Measurements from ENCODE around the gene POLK.
"Not testable (repeated sequence)": the region's sequence is repeated elsewhere in the genome, so short reads cannot be mapped to it uniquely, and the experiment has no call there.

Gene POLK

DNA sequence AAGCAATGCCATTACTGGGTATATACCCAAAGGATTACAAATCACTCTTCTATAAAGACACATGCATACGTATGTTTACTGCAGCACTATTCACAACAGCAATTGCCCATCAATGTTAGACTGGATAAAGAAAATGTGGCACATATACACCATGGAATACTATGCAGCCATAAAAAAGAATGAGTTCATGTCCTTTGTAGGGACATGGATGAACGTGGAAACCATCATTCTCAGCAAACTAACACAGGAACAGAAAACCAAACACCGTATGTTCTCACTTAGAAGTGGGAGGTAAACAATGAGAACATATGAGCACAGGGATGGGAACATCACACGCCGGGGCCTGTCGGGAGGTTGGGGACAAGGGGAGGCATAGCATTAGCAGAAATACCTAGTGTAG lies 21.8 kb upstream of the POLK start:
- POLR2A ChIA-PET; CTCF ChIA-PET; H3K4me1 ChIP-seq (ENCODE audit: control extremely low read depth in 1 of 4, control insufficient read depth in 4 of 4, insufficient read depth in 4 of 4, low read length in 3 of 4); DNase-seq; H3K4me3 ChIP-seq (ENCODE audit: control insufficient read depth in 1 of 7, extremely low read depth in 1 of 7, insufficient read depth in 4 of 7, low read depth in 2 of 7, low read length in 6 of 7); H3K27ac ChIP-seq (ENCODE audit: insufficient read depth in 1 of 2, low read depth in 1 of 2, low read length in 2 of 2, poor library complexity in 1 of 2, severe bottlenecking in 2 of 2); H3K27me3 ChIP-seq (replicated peaks in 2 of 5; ENCODE audit: control insufficient read depth in 4 of 5, insufficient read depth in 5 of 5, low read length in 4 of 5): not testable (repeated sequence)
- peaks cover 0 to 29% (median 6%) of the 10 kb centered on the region in 5 experiments for H3K9me3 ChIP-seq (ENCODE audit: control extremely low read depth in 1 of 5, control insufficient read depth in 4 of 5, insufficient read depth in 2 of 5, low read depth in 1 of 5, low read length in 4 of 5)
- peaks cover 0 to 37% (median 15%) of the 10 kb centered on the region in 4 experiments for H3K36me3 ChIP-seq (ENCODE audit: control insufficient read depth in 4 of 4, insufficient read depth in 4 of 4, low read length in 3 of 4)
- WGBS (ENCODE audit: insufficient coverage): 100% methylated on average over 3 of the region's 6 CpGs

DNA sequence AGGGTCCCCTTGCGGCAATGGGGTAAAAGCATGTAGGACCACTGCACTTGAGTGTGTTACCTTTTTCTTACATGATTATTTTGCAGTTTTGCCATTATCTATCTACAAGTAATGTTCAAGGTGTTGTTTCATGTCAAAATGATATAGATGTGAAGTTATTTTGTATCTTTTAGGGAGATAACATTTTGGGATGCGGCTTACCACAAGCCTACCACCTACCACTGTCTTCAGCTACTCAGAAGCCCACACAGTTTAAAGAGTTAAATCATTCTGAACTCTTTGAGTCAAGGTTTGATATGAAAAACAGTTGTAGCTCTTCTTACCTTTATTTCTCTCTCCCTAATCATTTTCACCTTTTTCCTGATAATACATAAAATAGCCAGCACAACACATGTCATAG lies 20.1 kb upstream of the POLK start:
- Histone ChIP-seq H3K36me3 (ENCODE audit: control insufficient read depth in 4 of 4, insufficient read depth in 4 of 4, low read length in 3 of 4) (peaks cover 0 to 41% (median 17%) of the 10 kb centered on the region in 4 experiments), H3K9me3 (ENCODE audit: control extremely low read depth in 1 of 5, control insufficient read depth in 4 of 5, insufficient read depth in 2 of 5, low read depth in 1 of 5, low read length in 4 of 5) (peaks cover 0 to 16% (median 4%) of the 10 kb centered on the region in 5 experiments), H3K27ac (ENCODE audit: insufficient read depth in 1 of 2, low read depth in 1 of 2, low read length in 2 of 2, poor library complexity in 1 of 2, severe bottlenecking in 2 of 2) (no peak overlapping the region), H3K4me1 (ENCODE audit: control extremely low read depth in 1 of 4, control insufficient read depth in 4 of 4, insufficient read depth in 4 of 4, low read length in 3 of 4) (no peaks in the 10 kb centered on the region), H3K4me3 (ENCODE audit: control insufficient read depth in 1 of 7, extremely low read depth in 1 of 7, insufficient read depth in 4 of 7, low read depth in 2 of 7, low read length in 6 of 7) (no peak overlapping the region), H3K27me3 (replicated peaks in 2 of 5; ENCODE audit: control insufficient read depth in 4 of 5, insufficient read depth in 5 of 5, low read length in 4 of 5) (no peaks in the 10 kb centered on the region)
- ChIA-PET CTCF (no interaction called here), POLR2A (no interaction called here)
- no peak for DNase-seq
- WGBS (ENCODE audit: insufficient coverage): no CpG with 5 or more reads among the region's 2 CpGs

DNA sequence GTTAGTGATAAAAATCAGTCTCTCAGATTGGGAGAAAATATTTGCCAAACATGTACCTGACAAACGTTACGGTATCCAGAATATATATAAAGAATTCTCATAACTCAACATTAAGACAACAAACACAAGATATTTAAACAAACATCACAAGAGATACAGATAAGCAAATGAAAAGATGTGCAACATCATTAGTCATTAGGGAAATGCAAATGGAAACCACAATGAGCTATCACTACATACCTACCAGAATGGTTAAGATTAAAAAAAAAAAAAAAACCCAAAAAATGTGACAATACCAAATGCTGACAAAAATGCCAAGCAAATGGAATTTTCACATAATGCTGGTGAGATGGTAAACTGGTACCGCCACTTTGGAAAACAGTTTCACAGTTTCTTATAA lies 15.7 kb upstream of the POLK start:
- 100% methylated on average over 1 of the region's 3 CpGs for WGBS (ENCODE audit: insufficient coverage)
- ChIA-PET CTCF (interaction anchor here (0.6 kb wide), 1 partner anchor 160 kb away, joined by 4 read pairs; no protein-coding TSS in a partner anchor), POLR2A (no interaction called here)
- peaks cover 0 to 3% (median 0%) of the 10 kb centered on the region in 4 experiments for H3K4me1 ChIP-seq (ENCODE audit: control extremely low read depth in 1 of 4, control insufficient read depth in 4 of 4, insufficient read depth in 4 of 4, low read length in 3 of 4)
- no peak overlapping the region for H3K4me3 ChIP-seq (ENCODE audit: control insufficient read depth in 1 of 7, extremely low read depth in 1 of 7, insufficient read depth in 4 of 7, low read depth in 2 of 7, low read length in 6 of 7)
- H3K9me3 ChIP-seq (ENCODE audit: control extremely low read depth in 1 of 5, control insufficient read depth in 4 of 5, insufficient read depth in 2 of 5, low read depth in 1 of 5, low read length in 4 of 5): no peaks in the 10 kb centered on the region
- no peak overlapping the region for H3K27ac ChIP-seq (ENCODE audit: insufficient read depth in 1 of 2, low read depth in 1 of 2, low read length in 2 of 2, poor library complexity in 1 of 2, severe bottlenecking in 2 of 2)
- peaks cover 10 to 47% (median 26%) of the 10 kb centered on the region in 4 experiments for H3K36me3 ChIP-seq (ENCODE audit: control insufficient read depth in 4 of 4, insufficient read depth in 4 of 4, low read length in 3 of 4)
- DNase-seq: no peak
- no peaks in the 10 kb centered on the region for H3K27me3 ChIP-seq (replicated peaks in 2 of 5; ENCODE audit: control insufficient read depth in 4 of 5, insufficient read depth in 5 of 5, low read length in 4 of 5)

DNA sequence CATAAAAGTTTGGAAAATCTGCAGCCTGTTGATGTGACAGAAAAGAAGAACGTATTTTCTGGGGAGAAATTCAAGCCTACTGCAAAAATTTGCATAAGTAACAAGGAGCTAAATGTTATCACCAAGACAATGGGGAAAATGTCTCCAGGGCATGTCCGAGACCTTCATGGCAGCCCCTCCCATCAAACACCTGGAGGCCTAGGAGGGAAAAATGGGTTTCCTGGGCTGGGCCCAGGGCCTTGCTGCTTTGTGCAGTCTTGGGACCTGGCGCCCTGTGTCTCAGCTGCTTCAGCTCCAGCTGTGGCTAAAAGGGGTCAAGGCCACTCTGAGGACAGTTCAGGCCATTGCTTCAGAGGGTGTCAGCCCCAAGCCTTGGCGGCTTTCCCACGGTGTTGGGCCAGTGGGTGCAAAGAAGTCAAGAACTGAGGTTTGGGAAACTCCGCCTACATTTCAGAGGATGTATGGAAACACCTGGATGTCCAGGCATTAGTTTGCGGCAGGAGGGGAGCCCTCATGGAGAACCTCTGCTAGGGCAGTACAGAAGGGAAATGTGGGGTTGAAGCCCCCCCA lies 13.4 kb upstream of the POLK start:
- no peak for DNase-seq
- H3K4me1 ChIP-seq (ENCODE audit: control extremely low read depth in 1 of 4, control insufficient read depth in 4 of 4, insufficient read depth in 4 of 4, low read length in 3 of 4): peaks cover 0 to 4% (median 0%) of the 10 kb centered on the region in 4 experiments
- H3K36me3 ChIP-seq (ENCODE audit: control insufficient read depth in 4 of 4, insufficient read depth in 4 of 4, low read length in 3 of 4): peaks cover 10 to 34% (median 19%) of the 10 kb centered on the region in 4 experiments
- 95% methylated on average over 6 of the region's 7 CpGs for WGBS (ENCODE audit: insufficient coverage)
- H3K27ac ChIP-seq (ENCODE audit: insufficient read depth in 1 of 2, low read depth in 1 of 2, low read length in 2 of 2, poor library complexity in 1 of 2, severe bottlenecking in 2 of 2): no peak overlapping the region
- POLR2A ChIA-PET: no interaction called here
- CTCF ChIA-PET: interaction anchor here (1.2 kb wide), 1 partner anchor 20 kb away, joined by 3 read pairs; no protein-coding TSS in a partner anchor
- no peaks in the 10 kb centered on the region for H3K27me3 ChIP-seq (replicated peaks in 2 of 5; ENCODE audit: control insufficient read depth in 4 of 5, insufficient read depth in 5 of 5, low read length in 4 of 5)
- H3K4me3 ChIP-seq (ENCODE audit: control insufficient read depth in 1 of 7, extremely low read depth in 1 of 7, insufficient read depth in 4 of 7, low read depth in 2 of 7, low read length in 6 of 7): no peak overlapping the region
- H3K9me3 ChIP-seq (ENCODE audit: control extremely low read depth in 1 of 5, control insufficient read depth in 4 of 5, insufficient read depth in 2 of 5, low read depth in 1 of 5, low read length in 4 of 5): no peaks in the 10 kb centered on the region

DNA sequence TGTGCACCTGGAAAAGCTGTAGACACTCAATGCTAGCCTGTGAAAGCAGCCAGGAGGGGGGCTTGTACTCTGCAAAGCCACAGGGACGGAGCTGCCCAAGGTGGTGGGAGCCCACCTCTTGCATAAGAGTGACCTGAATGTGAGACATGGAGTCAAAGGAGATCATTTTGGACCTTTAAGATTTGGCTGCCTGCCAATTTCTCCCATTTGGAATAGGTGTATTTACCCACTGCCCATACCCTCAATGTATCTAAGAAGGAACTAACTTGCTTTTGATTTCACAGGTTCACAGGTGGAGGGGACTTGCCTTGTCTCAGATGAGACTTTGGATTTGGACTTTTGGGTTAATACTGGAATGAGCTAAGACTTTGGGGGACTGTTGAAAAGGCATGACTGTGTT lies 12.8 kb upstream of the POLK start:
- H3K9me3 ChIP-seq (ENCODE audit: control extremely low read depth in 1 of 5, control insufficient read depth in 4 of 5, insufficient read depth in 2 of 5, low read depth in 1 of 5, low read length in 4 of 5); H3K4me3 ChIP-seq (ENCODE audit: control insufficient read depth in 1 of 7, extremely low read depth in 1 of 7, insufficient read depth in 4 of 7, low read depth in 2 of 7, low read length in 6 of 7); H3K4me1 ChIP-seq (ENCODE audit: control extremely low read depth in 1 of 4, control insufficient read depth in 4 of 4, insufficient read depth in 4 of 4, low read length in 3 of 4); H3K27ac ChIP-seq (ENCODE audit: insufficient read depth in 1 of 2, low read depth in 1 of 2, low read length in 2 of 2, poor library complexity in 1 of 2, severe bottlenecking in 2 of 2); POLR2A ChIA-PET; H3K27me3 ChIP-seq (replicated peaks in 2 of 5; ENCODE audit: control insufficient read depth in 4 of 5, insufficient read depth in 5 of 5, low read length in 4 of 5); DNase-seq: not testable (repeated sequence)
- CTCF ChIA-PET: interaction anchor here (1.2 kb wide), 1 partner anchor 20 kb away, joined by 3 read pairs; no protein-coding TSS in a partner anchor
- 100% methylated on average over 1 of the region's 1 CpG for WGBS (ENCODE audit: insufficient coverage)
- peaks cover 10 to 32% (median 17%) of the 10 kb centered on the region in 4 experiments for H3K36me3 ChIP-seq (ENCODE audit: control insufficient read depth in 4 of 4, insufficient read depth in 4 of 4, low read length in 3 of 4)

DNA sequence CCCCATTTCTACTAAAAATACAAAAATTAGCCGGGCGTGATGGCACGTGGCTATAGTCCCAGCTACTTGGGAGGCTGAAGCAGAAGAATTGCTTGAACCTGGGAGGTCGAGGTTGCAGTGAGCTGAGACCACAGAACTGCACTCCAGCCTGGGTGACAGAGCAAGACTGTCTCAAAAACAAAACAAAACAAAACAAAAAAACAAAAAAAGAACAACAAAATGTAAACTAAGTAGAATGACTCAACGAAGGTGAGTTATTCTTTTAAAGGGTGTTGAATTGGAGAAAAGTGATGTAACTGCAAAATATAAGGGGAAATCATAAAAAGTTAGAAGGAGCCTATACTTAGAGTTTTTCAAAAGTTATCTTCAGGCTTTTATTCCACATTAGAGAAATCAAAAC lies 6.6 kb upstream of the POLK start:
- DNase-seq; H3K9me3 ChIP-seq (ENCODE audit: control extremely low read depth in 1 of 5, control insufficient read depth in 4 of 5, insufficient read depth in 2 of 5, low read depth in 1 of 5, low read length in 4 of 5); H3K4me3 ChIP-seq (ENCODE audit: control insufficient read depth in 1 of 7, extremely low read depth in 1 of 7, insufficient read depth in 4 of 7, low read depth in 2 of 7, low read length in 6 of 7); POLR2A ChIA-PET; H3K27ac ChIP-seq (ENCODE audit: insufficient read depth in 1 of 2, low read depth in 1 of 2, low read length in 2 of 2, poor library complexity in 1 of 2, severe bottlenecking in 2 of 2); CTCF ChIA-PET; H3K27me3 ChIP-seq (replicated peaks in 2 of 5; ENCODE audit: control insufficient read depth in 4 of 5, insufficient read depth in 5 of 5, low read length in 4 of 5): not testable (repeated sequence)
- peaks cover 4 to 11% (median 8%) of the 10 kb centered on the region in 4 experiments for H3K36me3 ChIP-seq (ENCODE audit: control insufficient read depth in 4 of 4, insufficient read depth in 4 of 4, low read length in 3 of 4)
- WGBS (ENCODE audit: insufficient coverage): 100% methylated on average over 3 of the region's 5 CpGs
- H3K4me1 ChIP-seq (ENCODE audit: control extremely low read depth in 1 of 4, control insufficient read depth in 4 of 4, insufficient read depth in 4 of 4, low read length in 3 of 4): peaks cover 0 to 19% (median 4%) of the 10 kb centered on the region in 4 experiments

DNA sequence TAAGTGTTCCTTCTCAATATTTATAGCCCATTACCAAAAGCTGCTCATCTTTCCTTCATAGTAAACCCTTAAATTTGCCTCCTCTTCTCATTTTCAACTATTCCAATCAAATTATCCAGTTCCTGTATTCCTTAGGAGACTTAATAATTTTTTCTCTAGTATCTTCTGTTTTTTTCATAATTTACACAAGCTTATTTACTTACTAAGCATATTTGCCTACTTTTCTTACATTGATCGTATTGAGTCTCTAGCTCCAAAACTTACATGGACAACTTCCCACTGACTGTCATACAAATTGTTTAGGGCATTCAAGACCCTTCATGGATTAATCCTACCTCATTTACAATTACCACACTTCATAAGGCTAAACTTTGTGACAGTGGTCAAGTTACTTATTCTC lies 3.9 kb upstream of the POLK start:
- peaks cover 0 to 7% (median 0%) of the 10 kb centered on the region in 5 experiments for H3K9me3 ChIP-seq (ENCODE audit: control extremely low read depth in 1 of 5, control insufficient read depth in 4 of 5, insufficient read depth in 2 of 5, low read depth in 1 of 5, low read length in 4 of 5)
- 83% methylated on average over 1 of the region's 1 CpG for WGBS (ENCODE audit: insufficient coverage)
- peaks cover 4 to 11% (median 6%) of the 10 kb centered on the region in 4 experiments for H3K36me3 ChIP-seq (ENCODE audit: control insufficient read depth in 4 of 4, insufficient read depth in 4 of 4, low read length in 3 of 4)
- no peak overlapping the region for H3K27ac ChIP-seq (ENCODE audit: insufficient read depth in 1 of 2, low read depth in 1 of 2, low read length in 2 of 2, poor library complexity in 1 of 2, severe bottlenecking in 2 of 2)
- ChIA-PET CTCF (interaction anchor here (1.0 to 1.2 kb wide), 2 partner anchors 31 to 173 kb away, joined by 3 read pairs; no protein-coding TSS in a partner anchor), POLR2A (no interaction called here)
- peaks cover 2 to 28% (median 12%) of the 10 kb centered on the region in 4 experiments for H3K4me1 ChIP-seq (ENCODE audit: control extremely low read depth in 1 of 4, control insufficient read depth in 4 of 4, insufficient read depth in 4 of 4, low read length in 3 of 4)
- no peak overlapping the region for H3K4me3 ChIP-seq (ENCODE audit: control insufficient read depth in 1 of 7, extremely low read depth in 1 of 7, insufficient read depth in 4 of 7, low read depth in 2 of 7, low read length in 6 of 7)
- no peak for DNase-seq
- H3K27me3 ChIP-seq (replicated peaks in 2 of 5; ENCODE audit: control insufficient read depth in 4 of 5, insufficient read depth in 5 of 5, low read length in 4 of 5): no peaks in the 10 kb centered on the region

Measured in common myeloid progenitor, CD34-positive (primary cell).